Measurements from ENCODE around the gene GRIN2C. TPM values are rescaled to one million over a fixed set of nuclear protein-coding genes. Genes with fewer than 3 reads are reported as not detected.

The GRIN2C gene
- polyA plus RNA-seq, 4 donors, result 0.28 to 0.37 TPM; not detected in 2

GRCh38 chr17:74803388-74803930 lies 56.2 kb downstream of the GRIN2C start:
- FAIRE-seq (no peak), DNase-seq (no peak)
- H3K4me1 ChIP-seq (ENCODE audit: control insufficient read depth in 3 of 3, insufficient read depth in 2 of 3, low read depth in 1 of 3, low read length in 2 of 3), result no peaks in the 10 kb centered on the region
- 89 to 93% (median 93%) methylated on average over 12 of the region's 12 CpGs for WGBS, 3 donors
- H3K27ac ChIP-seq (ENCODE audit: low read depth in 1 of 3, low read length in 2 of 3), result no peak overlapping the region
- no peaks in the 10 kb centered on the region for H3K9me3 ChIP-seq (ENCODE audit: control insufficient read depth in 2 of 2, insufficient read depth in 1 of 2, low read depth in 1 of 2, low read length in 1 of 2)
- peaks cover 0 to 75% (median 4%) of the 10 kb centered on the region in 3 donors for H3K36me3 ChIP-seq (ENCODE audit: control insufficient read depth in 3 of 3, insufficient read depth in 2 of 3, low read depth in 1 of 3, low read length in 3 of 3)
- H3K4me3 ChIP-seq (ENCODE audit: low read depth in 1 of 3, low read length in 3 of 3), result no peak overlapping the region
- no peaks in the 10 kb centered on the region for H3K27me3 ChIP-seq (ENCODE audit: control insufficient read depth in 3 of 3, insufficient read depth in 3 of 3, low read length in 3 of 3)

GRCh38 chr17:74801896-74802295 lies 57.8 kb downstream of the GRIN2C start:
- Histone ChIP-seq H3K27ac (ENCODE audit: low read depth in 1 of 3, low read length in 2 of 3) (no peak overlapping the region), H3K36me3 (ENCODE audit: control insufficient read depth in 3 of 3, insufficient read depth in 2 of 3, low read depth in 1 of 3, low read length in 3 of 3) (peaks cover 0 to 76% (median 4%) of the 10 kb centered on the region in 3 donors), H3K9me3 (ENCODE audit: control insufficient read depth in 2 of 2, insufficient read depth in 1 of 2, low read depth in 1 of 2, low read length in 1 of 2) (no peaks in the 10 kb centered on the region), H3K4me1 (ENCODE audit: control insufficient read depth in 3 of 3, insufficient read depth in 2 of 3, low read depth in 1 of 3, low read length in 2 of 3) (no peaks in the 10 kb centered on the region), H3K4me3 (ENCODE audit: low read depth in 1 of 3, low read length in 3 of 3) (no peak overlapping the region), H3K27me3 (ENCODE audit: control insufficient read depth in 3 of 3, insufficient read depth in 3 of 3, low read length in 3 of 3) (no peaks in the 10 kb centered on the region)
- DNase-seq, result no peak
- no peak for FAIRE-seq
- 81 to 90% (median 84%) methylated on average over 8 of the region's 8 CpGs for WGBS, 3 donors

- Histone ChIP-seq H3K9me3 (ENCODE audit: control insufficient read depth in 2 of 2, insufficient read depth in 1 of 2, low read depth in 1 of 2, low read length in 1 of 2) (no peaks in the 10 kb centered on the region), H3K27ac (ENCODE audit: low read depth in 1 of 3, low read length in 2 of 3) (no peak overlapping the region), H3K36me3 (ENCODE audit: control insufficient read depth in 3 of 3, insufficient read depth in 2 of 3, low read depth in 1 of 3, low read length in 3 of 3) (peaks cover 0 to 82% (median 9%) of the 10 kb centered on the region in 3 donors), H3K4me3 (ENCODE audit: low read depth in 1 of 3, low read length in 3 of 3) (no peak overlapping the region), H3K27me3 (ENCODE audit: control insufficient read depth in 3 of 3, insufficient read depth in 3 of 3, low read length in 3 of 3) (no peaks in the 10 kb centered on the region), H3K4me1 (ENCODE audit: control insufficient read depth in 3 of 3, insufficient read depth in 2 of 3, low read depth in 1 of 3, low read length in 2 of 3) (no peaks in the 10 kb centered on the region)
- WGBS, 3 donors, result 90 to 92% (median 91%) methylated on average over 7 of the region's 7 CpGs
- DNase-seq (no peak), FAIRE-seq (no peak)
Measured at GRCh38 chr17:74800531-74800930, 59.2 kb downstream of the GRIN2C start.

- Histone ChIP-seq H3K4me3 (ENCODE audit: low read depth in 1 of 3, low read length in 3 of 3) (no peak overlapping the region), H3K4me1 (ENCODE audit: control insufficient read depth in 3 of 3, insufficient read depth in 2 of 3, low read depth in 1 of 3, low read length in 2 of 3) (no peaks in the 10 kb centered on the region), H3K27me3 (ENCODE audit: control insufficient read depth in 3 of 3, insufficient read depth in 3 of 3, low read length in 3 of 3) (no peaks in the 10 kb centered on the region), H3K9me3 (ENCODE audit: control insufficient read depth in 2 of 2, insufficient read depth in 1 of 2, low read depth in 1 of 2, low read length in 1 of 2) (no peaks in the 10 kb centered on the region), H3K27ac (ENCODE audit: low read depth in 1 of 3, low read length in 2 of 3) (no peak overlapping the region), H3K36me3 (ENCODE audit: control insufficient read depth in 3 of 3, insufficient read depth in 2 of 3, low read depth in 1 of 3, low read length in 3 of 3) (peaks cover 0 to 84% (median 9%) of the 10 kb centered on the region in 3 donors)
- 93 to 96% (median 93%) methylated on average over 14 of the region's 14 CpGs for WGBS, 3 donors
- no peak for FAIRE-seq
- no peak for DNase-seq
Measured at GRCh38 chr17:74799097-74799496, 60.6 kb downstream of the GRIN2C start.

GRCh38 chr17:74798239-74798707 lies 61.4 kb downstream of the GRIN2C start:
- Histone ChIP-seq H3K27ac (ENCODE audit: low read depth in 1 of 3, low read length in 2 of 3) (no peak overlapping the region), H3K4me3 (ENCODE audit: low read depth in 1 of 3, low read length in 3 of 3) (no peak overlapping the region), H3K36me3 (ENCODE audit: control insufficient read depth in 3 of 3, insufficient read depth in 2 of 3, low read depth in 1 of 3, low read length in 3 of 3) (peaks cover 0 to 86% (median 9%) of the 10 kb centered on the region in 3 donors), H3K27me3 (ENCODE audit: control insufficient read depth in 3 of 3, insufficient read depth in 3 of 3, low read length in 3 of 3) (no peaks in the 10 kb centered on the region), H3K4me1 (ENCODE audit: control insufficient read depth in 3 of 3, insufficient read depth in 2 of 3, low read depth in 1 of 3, low read length in 2 of 3) (no peaks in the 10 kb centered on the region), H3K9me3 (ENCODE audit: control insufficient read depth in 2 of 2, insufficient read depth in 1 of 2, low read depth in 1 of 2, low read length in 1 of 2) (no peaks in the 10 kb centered on the region)
- WGBS, 3 donors, result 81 to 91% (median 86%) methylated on average over 8 of the region's 8 CpGs
- DNase-seq (no peak), FAIRE-seq (no peak)

GRCh38 chr17:74797824-74798223 lies 61.9 kb downstream of the GRIN2C start:
- 94 to 97% (median 97%) methylated on average over 4 of the region's 4 CpGs for WGBS, 3 donors
- DNase-seq (no peak), FAIRE-seq (no peak)
- Histone ChIP-seq H3K36me3 (ENCODE audit: control insufficient read depth in 3 of 3, insufficient read depth in 2 of 3, low read depth in 1 of 3, low read length in 3 of 3) (peaks cover 0 to 88% (median 9%) of the 10 kb centered on the region in 3 donors), H3K4me1 (ENCODE audit: control insufficient read depth in 3 of 3, insufficient read depth in 2 of 3, low read depth in 1 of 3, low read length in 2 of 3) (no peaks in the 10 kb centered on the region), H3K9me3 (ENCODE audit: control insufficient read depth in 2 of 2, insufficient read depth in 1 of 2, low read depth in 1 of 2, low read length in 1 of 2) (no peaks in the 10 kb centered on the region), H3K4me3 (ENCODE audit: low read depth in 1 of 3, low read length in 3 of 3) (no peak overlapping the region), H3K27me3 (ENCODE audit: control insufficient read depth in 3 of 3, insufficient read depth in 3 of 3, low read length in 3 of 3) (no peaks in the 10 kb centered on the region), H3K27ac (ENCODE audit: low read depth in 1 of 3, low read length in 2 of 3) (no peak overlapping the region)

GRCh38 chr17:74796866-74797265 lies 62.8 kb downstream of the GRIN2C start:
- DNase-seq (no peak), FAIRE-seq (no peak)
- Histone ChIP-seq H3K27ac (ENCODE audit: low read depth in 1 of 3, low read length in 2 of 3) (no peak overlapping the region), H3K4me3 (ENCODE audit: low read depth in 1 of 3, low read length in 3 of 3) (no peak overlapping the region), H3K9me3 (ENCODE audit: control insufficient read depth in 2 of 2, insufficient read depth in 1 of 2, low read depth in 1 of 2, low read length in 1 of 2) (no peaks in the 10 kb centered on the region), H3K36me3 (ENCODE audit: control insufficient read depth in 3 of 3, insufficient read depth in 2 of 3, low read depth in 1 of 3, low read length in 3 of 3) (peaks cover 0 to 89% (median 9%) of the 10 kb centered on the region in 3 donors), H3K27me3 (ENCODE audit: control insufficient read depth in 3 of 3, insufficient read depth in 3 of 3, low read length in 3 of 3) (no peaks in the 10 kb centered on the region), H3K4me1 (ENCODE audit: control insufficient read depth in 3 of 3, insufficient read depth in 2 of 3, low read depth in 1 of 3, low read length in 2 of 3) (no peaks in the 10 kb centered on the region)
- 93 to 96% (median 95%) methylated on average over 6 of the region's 6 CpGs for WGBS, 3 donors

GRCh38 chr17:74796211-74796610 lies 63.5 kb downstream of the GRIN2C start:
- Histone ChIP-seq H3K27ac (ENCODE audit: low read depth in 1 of 3, low read length in 2 of 3) (no peak overlapping the region), H3K36me3 (ENCODE audit: control insufficient read depth in 3 of 3, insufficient read depth in 2 of 3, low read depth in 1 of 3, low read length in 3 of 3) (peaks cover 0 to 84% (median 9%) of the 10 kb centered on the region in 3 donors), H3K9me3 (ENCODE audit: control insufficient read depth in 2 of 2, insufficient read depth in 1 of 2, low read depth in 1 of 2, low read length in 1 of 2) (no peaks in the 10 kb centered on the region), H3K27me3 (ENCODE audit: control insufficient read depth in 3 of 3, insufficient read depth in 3 of 3, low read length in 3 of 3) (no peaks in the 10 kb centered on the region), H3K4me1 (ENCODE audit: control insufficient read depth in 3 of 3, insufficient read depth in 2 of 3, low read depth in 1 of 3, low read length in 2 of 3) (no peaks in the 10 kb centered on the region), H3K4me3 (ENCODE audit: low read depth in 1 of 3, low read length in 3 of 3) (no peak overlapping the region)
- FAIRE-seq (no peak), DNase-seq (no peak)
- WGBS, 3 donors, result 92 to 97% (median 95%) methylated on average over 4 of the region's 4 CpGs

All from small intestine (tissue), 7 donors.